Forelimb muscle (tissue), 1 donor: ENCODE measurements around the gene WNK2. TPM values are rescaled to one million over a fixed set of nuclear protein-coding genes. Genes with fewer than 3 reads are reported as not detected.
"Not testable (repeated sequence)": the region's sequence is repeated elsewhere in the genome, so short reads cannot be mapped to it uniquely, and the experiment has no call there.

Experiments
- DNase-seq: peaks from one replicate; pipeline ENCODE4 v3.0.0-alpha.2; 2013; ENCODE audit warnings: low read depth
- polyA plus RNA-seq: library from polyadenylated mRNA; unstranded; fragments of 120-200 nt; gene quantifications from one replicate; pipeline ENCODE4 v1.2.1, GENCODE V29; 2013; ENCODE audit not compliant: insufficient read length

Gene WNK2
- polyA plus RNA-seq, 1 donor, result 16.4 TPM

GRCh38 chr9:93307468-93308157, 123.7 kb downstream of the WNK2 start:
- DNase-seq, result no peak

- DNase-seq, result no peak
Measured at GRCh38 chr9:93308158-93308602, 124.2 kb downstream of the WNK2 start.

DNA sequence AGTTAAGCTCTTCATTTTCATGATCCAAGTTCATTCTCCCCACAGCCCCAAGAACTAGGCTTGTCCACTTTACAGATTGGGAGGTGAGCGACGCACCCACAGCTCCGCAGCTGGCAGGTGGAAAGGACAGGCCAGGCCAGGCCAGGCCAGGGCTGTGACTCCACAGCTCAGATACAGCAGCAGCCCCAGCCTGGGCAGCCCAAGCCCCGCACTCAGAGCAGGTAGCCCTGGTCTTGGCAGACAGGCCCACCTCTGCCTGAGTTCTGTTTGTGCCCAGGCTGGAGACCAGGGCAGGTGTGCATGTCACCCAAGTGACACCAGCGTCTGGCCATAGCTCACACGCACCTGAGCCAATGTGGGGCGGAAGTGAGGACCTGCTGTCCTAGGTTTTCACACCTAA, 124.7 kb downstream of the WNK2 start:
- DNase-seq, result no peak

GRCh38 chr9:93309889-93310425, 126.0 kb downstream of the WNK2 start:
- DNase-seq, result no peak

DNA sequence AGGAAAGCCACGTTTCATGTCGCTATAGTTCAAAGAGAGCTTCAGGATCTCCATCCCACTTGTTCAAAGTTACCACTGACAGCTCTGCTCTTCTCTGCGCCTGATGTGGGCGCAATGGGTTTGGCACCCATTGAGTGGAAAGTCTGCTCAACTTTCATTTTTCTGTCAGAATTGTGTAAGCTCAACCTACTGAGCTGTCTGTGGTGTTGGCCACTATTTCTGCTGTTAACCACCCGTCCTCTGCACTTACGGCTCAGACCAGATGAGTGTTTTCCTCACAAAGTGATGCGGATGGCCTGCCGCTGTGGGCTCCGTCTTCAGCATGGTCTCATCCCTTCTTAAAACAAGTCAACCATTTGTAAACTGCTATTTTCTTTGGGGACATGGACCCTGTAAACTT, 131.2 kb downstream of the WNK2 start:
- DNase-seq, result no peak

DNA sequence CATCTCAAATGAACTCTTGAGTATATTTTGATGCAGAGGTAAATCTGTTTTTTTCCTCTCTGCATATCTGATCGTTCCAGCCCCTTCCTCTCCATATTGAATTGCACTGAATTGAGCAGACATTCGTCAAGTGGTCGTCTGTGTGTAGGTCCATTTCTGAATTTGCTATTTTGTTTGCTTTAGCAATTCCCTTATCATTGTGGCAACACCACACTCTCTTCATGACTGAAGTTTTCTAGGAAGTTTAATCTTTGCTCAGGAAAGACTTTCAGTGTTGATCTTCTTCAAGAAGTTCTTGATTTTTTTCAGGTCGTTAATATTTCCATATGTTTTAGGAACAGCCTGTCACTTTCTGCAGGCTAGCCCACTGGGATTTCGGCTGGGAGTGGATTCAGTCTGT, 132.0 kb downstream of the WNK2 start:
- no peak for DNase-seq

DNA sequence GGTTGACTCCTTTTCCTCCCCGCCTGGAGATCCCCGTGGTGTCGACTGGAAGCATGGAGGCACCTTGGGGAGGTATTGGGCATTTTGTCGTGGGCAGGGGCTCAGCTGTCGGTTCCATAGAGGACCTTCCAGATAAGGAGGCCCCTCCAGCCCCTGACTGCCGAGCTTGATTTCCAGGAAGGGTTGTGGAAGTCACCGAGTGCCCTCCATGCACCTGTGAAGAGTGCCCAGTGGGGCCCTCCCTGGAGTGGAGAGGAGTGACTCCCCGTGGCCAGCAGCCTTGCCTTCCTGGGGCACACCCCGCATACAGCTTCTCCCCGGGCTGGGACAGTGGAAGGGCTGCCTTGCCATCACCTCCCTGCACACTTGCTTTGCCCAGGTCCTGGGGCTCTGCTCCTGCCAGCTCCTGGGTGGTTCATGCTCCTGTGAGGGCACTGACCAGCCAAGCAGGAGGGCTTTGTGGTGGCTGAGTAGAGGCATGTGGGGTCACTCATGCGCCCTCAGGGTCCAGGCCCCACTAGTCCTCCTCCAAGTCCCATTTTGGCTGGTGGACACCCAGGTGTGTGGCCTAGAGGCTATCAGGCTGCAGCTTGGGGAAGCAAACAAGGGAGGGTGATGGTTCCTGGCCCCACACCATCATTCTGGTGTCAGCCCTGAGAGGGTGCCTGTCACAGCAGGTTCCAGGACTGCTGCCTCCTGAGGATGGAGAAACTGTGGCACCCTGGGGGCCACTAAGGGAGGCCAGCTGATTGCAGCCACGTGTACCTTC, 133.0 kb downstream of the WNK2 start:
- DNase-seq, result no peak

- no peak for DNase-seq
Measured at GRCh38 chr9:93317495-93318094, 133.7 kb downstream of the WNK2 start.

- DNase-seq, result no peak
Measured at GRCh38 chr9:93318480-93318879, 134.5 kb downstream of the WNK2 start.

DNA sequence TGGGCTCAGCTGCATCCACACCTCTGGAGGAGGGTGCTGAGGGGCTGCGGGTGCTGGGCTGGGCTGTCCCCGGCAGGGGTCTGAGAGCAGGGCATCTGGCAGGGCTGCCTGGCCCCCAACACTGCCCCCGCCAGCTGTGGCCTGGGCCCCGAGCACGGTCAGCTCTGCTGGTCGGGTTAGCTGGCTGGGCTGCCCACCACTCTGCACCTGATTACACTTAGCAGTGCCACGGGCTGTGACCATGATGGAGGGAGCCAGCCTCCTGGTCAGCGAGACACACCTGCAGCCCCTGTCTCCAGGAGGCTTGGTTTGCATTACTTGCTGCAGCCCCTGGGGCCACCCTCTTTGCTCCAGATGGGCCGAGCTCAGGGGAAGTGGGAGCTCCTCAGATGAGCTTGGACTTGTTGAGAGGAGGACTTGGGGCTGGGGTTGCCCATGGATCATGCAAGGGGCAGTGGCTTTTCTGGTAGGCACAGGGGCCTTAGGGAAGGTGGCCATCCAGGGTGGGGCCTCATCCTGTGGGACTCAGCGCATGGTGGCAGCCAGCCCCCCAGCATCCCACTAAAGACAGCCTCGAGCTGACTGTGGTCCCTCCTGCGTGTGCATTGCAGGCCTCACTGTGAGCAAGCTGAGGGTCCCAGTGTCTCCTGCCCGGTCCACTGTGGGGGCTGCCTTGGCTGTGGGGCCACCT, 135.5 kb downstream of the WNK2 start:
- no peak for DNase-seq

DNA sequence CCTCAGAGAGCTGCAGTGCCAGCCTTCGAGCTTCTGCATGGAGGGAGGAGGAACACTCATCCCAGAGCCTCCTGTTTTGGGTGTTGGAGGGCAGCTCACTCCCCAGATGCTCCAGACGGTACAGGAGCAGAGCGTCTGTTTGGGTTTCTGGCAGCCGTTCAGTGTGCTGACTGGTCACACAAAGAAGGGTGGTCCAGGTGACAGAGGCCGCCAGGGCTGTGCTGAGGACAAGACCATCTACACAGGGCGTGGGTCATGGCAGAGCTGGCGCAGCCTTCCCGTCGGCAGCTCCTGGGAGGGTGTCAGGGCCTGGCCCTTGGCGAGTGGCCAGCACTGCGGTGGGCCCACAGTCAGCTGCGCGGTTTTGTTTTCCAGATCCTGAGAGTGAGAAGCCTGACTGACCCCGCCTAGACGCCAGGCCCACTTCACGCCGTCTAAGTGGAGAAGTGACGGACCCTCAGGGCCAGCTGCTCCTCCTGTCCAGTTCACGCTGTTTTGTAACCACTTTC, 136.1 kb downstream of the WNK2 start:
- DNase-seq, result no peak

DNA sequence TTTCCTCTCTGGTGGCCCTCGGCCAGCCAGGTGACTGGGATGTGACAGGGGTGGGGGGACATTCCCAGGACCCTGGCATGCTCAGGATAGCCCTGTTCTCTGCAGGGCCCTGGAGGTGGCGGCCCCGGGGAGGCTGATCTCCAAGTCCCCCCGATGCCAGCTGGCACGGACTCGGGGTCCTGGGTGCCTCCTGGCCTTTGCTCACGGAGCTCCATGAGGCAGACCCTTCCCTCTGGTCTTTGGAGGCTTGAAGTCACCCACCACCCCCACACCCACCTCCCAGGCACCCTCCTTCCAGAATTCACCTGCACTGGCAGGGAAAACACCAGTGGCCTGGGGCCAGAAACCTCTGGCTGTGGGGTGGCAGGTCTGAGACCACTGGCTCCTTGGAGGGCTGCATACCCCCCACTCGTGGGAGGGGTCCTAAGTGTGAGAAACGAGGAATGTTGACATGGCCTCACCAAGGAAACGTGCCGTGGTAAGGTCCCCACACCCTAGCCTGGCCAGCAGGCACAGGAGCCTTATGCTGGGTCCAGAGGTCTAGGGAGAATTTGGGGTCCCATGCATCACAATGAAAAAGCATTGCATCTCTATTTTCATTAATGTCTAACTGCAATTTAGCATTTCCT, 136.8 kb downstream of the WNK2 start:
- DNase-seq, result no peak

DNA sequence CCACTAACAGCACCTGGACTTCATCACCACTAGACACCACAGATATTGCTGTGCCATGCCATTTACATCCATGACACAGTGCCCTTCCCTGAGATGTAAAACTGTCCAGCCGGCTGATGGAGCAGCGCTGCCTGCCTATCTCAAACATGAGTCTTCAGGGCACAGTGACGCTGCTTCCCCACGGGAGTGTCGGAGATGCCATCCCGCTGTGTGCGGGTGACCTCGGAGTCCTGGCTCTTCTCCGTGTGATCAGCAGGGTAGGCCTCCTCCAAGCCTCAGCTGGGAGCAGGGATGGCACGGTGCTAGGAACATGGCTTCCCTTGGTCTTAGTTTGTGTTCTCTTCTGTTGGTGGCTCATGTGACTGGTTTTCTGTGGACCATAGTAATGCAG, 137.3 kb downstream of the WNK2 start:
- DNase-seq, result no peak

DNA sequence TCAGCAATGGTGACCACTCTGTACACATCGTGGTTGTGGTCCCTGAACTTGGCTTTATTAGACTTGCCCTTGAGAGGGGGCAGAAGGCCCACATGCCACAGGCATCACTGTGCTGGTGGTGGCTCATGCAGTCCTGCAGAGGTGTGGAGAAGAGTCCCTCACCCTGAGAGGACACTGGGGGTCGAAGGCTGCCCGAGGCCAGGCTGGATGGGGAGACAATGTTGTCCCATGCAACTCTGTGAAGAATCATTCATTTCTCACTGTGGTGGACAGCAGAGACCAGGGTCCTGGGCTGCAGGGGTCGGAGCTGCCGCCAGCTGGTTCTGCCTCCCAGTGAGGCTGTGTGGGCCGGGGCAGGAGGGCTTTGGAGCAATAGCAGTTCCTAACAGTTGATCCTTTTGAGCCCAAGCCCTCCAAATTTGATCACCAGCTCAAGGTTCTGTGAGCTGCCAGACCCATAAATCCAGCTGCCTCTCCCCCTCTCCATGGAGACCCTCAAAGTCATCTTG, 139.6 kb downstream of the WNK2 start:
- not testable (repeated sequence) for DNase-seq

DNA sequence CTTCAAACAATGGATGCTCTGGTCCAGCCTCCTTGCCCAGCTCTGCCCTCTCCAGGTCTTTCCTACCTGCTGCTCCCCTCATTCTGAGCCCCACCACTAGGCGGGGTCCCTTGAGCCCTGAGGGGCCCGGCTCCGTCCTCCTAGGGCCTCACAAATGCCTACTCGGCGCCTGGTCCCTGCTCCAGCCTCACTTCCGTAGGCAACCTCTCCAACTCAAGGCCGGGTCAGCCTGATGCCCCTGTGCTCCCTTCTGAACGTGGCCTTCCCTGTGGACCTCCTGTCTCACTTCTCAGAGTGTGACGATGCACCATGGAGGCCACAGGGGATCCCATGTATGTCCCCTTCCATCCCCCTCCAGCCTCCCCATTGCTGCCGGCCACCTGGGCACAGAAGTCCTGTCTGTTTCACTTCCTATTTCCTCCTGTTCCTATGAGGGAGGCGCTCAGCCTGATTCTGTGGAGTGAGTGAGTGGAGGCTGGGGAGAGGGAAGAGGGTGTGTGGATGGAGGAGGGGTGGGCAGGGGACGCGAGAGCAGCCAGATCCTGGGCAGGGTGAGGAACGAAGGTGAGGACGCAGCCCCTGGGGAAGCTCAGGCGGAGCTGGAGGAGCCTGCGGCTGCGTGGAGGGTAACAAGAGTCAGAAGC, 140.4 kb downstream of the WNK2 start:
- DNase-seq, result no peak

- DNase-seq, result no peak
Measured at GRCh38 chr9:93325307-93326035, 141.5 kb downstream of the WNK2 start.

GRCh38 chr9:93326056-93326455, 142.1 kb downstream of the WNK2 start:
- DNase-seq, result no peak

GRCh38 chr9:93326654-93327053, 142.7 kb downstream of the WNK2 start:
- no peak for DNase-seq

DNA sequence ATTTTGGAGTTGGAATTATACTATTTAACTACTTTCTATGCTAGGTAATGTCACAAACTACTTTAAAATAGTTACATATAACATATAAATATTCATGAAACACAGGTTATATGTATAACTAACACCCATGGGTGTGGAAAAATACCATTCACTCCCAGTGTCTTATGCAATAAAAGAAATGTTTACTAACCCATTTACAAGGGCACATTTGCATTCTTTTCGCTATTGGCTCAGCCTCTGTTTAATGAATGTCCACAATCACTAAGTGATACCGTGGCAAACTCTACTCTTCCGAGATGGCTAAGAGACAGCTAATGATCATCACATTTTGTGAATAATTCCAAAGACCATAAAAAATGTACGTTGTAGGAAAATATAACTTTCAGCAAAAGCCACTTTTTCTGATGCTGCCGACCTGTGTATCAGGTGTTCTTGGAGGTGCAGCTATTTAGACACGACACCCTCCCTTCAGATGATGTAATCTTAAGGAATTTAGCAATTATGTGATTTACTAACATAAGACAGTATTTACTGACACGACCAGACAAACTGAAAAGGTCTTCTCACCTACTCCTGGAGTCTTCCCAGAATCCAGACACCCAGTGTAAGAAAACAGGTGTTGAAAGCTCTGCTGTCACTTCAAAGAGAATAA, 145.8 kb downstream of the WNK2 start:
- no peak for DNase-seq
